Pons (tissue), 1 donor: Measurements from ENCODE around the gene COX6B1.
"Not testable (repeated sequence)": the region's sequence is repeated elsewhere in the genome, so short reads cannot be mapped to it uniquely, and the experiment has no call there.

Source experiments
- DNase-seq: peaks from one replicate; pipeline ENCODE4 v3.0.0-alpha.2; 2016; ENCODE audit warnings: low spot score

Gene COX6B1

DNA sequence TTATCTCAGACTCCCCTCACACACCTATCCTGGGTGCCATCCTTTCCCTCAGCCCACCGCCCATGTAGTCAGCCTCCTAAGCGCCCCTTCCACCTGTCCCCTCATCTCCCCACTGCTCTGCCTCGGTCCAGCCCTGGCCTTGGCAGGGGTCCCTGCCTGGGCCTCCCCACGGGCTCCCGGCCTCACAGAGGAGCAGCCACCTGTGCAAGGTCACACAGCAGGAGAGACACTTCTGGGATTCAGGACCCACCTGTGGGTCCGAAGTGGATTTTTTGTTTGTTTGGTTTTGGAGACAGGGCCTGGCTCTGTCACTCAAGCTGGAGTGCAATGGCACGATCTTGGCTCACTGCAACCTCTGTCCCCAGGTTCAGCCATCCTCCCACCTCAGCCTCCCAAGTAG, 17.5 kb downstream of the COX6B1 start:
- DNase-seq, result no peak

DNA sequence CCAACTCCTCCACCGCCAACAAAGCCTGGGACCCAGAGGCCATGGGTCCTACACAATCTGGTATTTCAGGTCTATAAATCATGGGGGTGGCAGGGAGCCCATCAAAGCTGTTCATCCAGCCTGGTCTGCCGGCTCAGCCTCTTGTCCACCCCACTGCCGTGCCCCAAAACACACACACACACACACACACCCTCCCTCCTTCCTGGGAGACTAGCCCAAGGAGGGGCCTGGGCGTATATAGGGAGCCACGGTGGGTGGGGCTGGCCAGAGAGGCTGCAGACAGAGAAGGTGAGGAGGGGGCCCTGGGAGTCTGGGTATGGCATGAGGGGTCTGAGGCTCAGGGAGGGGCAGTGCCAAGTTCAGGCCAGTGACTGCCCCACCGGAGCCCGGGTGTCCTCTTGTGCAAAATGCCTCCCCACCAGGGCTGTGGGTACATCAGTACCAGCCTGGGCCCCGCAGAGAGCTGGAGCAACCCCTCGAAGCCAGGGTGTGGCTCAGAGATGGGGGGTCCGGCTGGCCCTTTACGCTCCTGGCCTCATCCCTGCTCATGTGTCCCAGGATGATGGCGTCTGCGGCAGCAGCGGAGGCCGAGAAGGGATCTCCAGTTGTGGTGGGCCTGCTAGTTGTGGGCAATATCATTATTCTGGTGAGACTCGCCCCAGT, 18.3 kb downstream of the COX6B1 start, which contains the start of gene UPK1A:
Gene UPK1A, plus strand, starts transcription at position 267 of the 663 bp plus-strand sequence. Its CDS starts 296 bp downstream, at position 563.
- DNase-seq, result no peak

DNA sequence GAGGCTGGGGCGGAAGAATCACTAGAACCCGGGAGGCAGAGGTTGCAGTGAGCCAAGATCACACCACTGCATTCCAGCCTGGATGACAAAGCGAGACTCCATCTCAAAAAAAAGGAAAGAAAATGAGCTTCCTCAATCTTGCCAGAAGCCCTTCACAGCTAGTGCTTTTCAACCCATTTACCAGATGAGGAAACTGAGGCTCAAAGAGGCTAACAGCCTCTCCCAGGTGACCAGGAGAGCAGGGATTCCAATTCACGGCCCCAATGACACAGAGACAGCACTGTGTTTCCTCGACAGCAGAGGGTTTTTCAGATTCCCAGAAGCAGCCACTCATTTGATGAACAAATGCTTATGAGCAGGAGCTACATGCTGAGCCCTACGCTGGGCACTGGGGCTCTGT, 21.4 kb downstream of the COX6B1 start:
- DNase-seq, result no peak

DNA sequence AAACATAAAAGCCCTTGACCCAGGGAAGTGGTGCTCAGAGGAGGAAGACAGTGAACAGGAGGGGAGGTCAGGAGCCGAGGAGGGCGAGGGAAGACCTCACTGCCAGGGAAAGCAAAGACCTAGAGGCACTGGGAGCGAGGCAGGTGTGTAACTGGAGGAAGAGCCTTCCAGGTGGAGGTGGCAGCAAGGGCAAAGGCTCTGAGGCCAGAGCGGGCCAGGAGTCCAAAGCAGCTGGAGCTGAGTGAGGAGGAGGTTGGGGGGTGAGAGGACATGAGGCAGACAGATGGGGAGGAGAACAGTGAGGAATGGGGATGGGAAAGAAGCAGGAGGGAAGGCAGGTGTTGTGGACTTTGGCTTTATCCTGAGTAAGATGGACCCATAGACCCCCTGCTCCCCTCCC, 21.9 kb downstream of the COX6B1 start:
- no peak for DNase-seq

DNA sequence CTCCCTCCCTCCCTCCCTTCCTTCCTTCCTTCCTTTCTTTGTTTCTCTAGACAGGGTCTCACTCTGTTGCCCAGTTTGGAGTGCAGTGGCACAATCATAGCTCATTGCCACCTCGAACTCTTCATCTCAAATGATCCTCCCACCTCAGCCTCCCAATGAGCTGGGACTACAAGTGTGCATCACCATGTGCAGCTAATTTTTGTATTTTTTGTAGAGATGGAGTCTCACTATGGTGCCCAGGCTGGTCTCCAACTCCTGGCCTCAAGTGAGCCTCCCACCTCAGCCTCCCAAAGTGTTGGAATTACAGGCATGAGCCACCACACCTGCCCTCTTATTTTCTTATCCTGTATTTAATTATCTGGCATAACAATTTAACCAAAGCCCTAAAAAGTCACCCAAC, 22.6 kb downstream of the COX6B1 start:
- DNase-seq, result no peak

DNA sequence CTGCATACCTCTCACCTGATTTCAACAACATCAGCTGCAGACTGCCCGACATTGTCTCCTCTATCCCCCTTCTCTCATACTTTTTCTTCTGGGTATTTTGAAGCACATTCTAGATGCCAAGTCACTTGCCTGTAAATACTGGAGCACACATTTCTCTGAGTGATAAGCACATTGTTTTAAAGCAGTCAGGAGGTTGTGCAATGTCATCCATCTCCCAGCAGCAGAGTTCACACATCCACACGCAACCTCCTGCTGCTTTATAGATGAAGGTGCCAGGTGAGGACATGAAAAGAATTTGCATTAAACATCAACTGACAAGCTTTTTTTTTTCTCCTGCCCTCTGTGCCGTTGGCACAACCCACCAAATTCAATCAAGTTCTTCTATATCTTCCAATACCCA, 23.7 kb downstream of the COX6B1 start:
- no peak for DNase-seq

DNA sequence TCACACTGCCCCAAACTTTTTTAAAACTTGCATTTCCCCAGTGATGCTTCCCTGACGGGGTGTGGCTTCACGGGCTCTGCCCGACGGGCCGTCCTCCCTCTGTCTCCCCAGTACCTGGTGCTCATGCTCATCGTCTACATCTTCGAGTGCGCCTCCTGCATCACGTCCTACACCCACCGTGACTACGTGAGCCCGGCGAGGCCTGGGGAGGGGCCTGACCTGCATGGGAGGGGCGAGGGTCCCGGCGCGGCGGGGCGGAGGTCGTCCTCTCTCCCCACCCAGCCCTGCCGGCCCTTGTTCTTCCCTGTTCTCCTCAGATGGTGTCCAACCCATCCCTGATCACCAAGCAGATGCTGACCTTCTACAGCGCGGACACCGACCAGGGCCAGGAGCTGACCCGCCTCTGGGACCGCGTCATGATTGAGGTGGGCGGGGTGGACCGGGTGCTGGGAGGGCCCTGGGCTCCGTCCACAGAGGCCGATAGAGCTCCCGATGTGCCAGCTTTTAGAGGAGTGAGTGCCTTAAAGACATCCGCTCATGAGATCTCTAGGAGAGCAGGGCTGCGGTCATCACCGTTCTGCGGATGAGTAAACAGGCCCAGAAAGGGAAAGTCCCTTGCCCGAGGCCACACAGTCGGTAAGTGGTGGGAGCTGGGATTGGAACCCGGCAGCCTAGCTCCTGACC, 25.1 kb downstream of the COX6B1 start:
- no peak for DNase-seq

DNA sequence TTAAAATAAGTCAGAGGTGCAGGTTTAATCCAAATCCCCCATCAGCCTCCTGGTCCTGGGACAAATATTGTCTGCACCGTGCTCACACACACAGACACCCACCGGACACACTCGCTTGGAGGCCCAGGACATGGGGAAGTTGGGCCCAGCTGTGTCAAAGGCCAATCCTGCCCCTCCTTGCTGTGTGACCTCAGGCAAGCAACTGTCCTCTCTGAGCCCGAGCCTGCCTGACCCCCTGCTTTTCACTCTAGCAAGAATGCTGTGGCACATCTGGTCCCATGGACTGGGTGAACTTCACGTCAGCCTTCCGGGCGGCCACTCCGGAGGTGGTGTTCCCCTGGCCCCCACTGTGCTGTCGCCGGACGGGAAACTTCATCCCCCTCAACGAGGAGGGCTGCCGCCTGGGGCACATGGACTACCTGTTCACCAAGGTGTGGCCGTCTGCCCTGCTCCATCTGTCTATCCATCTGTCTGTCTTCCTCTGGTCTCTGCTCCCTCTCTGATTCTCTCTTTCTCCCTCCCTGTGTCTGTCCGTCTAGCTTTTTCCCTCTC, 27.5 kb downstream of the COX6B1 start:
- DNase-seq, result no peak

DNA sequence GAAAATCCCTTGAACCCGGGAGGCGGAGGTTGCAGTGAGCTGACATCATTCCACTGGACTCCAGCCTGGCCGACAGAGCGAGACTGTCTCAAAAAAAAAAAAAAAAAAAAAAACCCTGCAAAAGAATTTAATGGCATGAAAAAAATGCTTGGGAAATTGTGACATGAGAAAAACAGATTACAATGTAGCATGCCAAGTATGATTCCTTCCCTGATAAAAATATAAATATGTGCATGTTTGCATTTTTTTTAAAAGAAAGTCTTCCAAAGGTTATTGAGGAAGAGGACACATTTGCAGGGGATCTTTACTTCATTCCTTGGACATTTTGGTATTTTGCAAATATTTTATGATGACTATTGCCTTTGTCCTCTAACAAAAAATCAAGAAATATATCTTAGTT, 41.7 kb downstream of the COX6B1 start:
- no peak for DNase-seq

DNA sequence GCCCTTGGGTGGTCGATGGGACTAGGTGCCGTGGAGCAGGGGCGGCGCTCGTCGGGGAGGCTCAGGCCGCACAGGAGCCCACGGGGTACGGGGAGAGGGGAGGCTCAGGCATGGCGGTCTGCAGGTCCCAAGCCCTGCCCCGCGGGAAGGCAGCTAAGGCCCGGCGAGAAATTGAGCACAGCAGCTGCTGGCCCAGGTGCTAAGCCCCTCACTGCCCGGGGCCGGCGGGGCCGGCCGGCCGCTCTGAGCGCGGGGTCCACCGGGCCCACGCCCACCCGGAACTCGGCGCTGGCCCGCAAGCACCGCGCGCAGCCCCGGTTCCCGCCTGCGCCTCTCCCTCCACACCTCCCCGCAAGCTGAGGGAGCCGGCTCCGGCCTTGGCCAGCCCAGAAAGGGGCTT, 43.0 kb downstream of the COX6B1 start:
- not testable (repeated sequence) for DNase-seq

DNA sequence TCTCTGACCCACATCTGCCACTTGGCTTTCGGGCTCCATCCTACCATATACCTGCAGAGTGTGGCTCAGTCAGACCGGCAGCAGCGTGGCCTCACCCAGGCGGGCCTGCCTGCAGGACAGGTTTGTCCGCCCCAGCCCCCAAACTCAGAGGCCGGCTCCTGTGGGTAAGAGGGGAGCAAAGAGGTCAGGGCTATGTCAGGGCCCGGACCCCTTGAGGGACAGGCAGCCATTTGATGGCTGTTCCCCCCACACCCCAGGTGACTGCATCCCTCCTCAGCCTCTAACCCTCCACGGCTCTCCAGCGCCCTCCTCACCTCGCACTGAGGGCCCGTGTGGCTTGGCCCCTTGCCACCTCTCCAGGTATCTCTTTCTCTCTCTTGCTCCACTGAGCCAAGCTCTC, 43.9 kb downstream of the COX6B1 start:
- DNase-seq, result no peak

DNA sequence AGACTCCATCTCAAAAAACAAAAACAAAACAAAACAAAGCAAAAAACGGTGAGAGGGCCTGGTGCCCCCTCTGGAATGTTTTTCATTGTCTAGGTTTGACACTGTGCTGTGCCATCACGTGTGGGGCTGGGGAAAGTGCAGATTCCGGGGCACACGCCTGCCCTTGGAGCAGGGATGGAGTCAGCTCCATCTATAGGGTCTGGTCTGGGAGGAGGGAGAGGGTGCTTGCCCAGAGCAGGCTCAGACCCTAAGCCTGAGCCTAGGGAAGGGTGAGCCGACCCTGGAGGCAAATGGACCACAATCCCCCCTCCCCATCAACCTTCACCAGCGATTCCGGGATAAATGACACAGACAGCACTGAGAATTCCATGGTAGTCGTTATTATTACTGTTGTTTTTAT, 45.3 kb downstream of the COX6B1 start:
- no peak for DNase-seq

DNA sequence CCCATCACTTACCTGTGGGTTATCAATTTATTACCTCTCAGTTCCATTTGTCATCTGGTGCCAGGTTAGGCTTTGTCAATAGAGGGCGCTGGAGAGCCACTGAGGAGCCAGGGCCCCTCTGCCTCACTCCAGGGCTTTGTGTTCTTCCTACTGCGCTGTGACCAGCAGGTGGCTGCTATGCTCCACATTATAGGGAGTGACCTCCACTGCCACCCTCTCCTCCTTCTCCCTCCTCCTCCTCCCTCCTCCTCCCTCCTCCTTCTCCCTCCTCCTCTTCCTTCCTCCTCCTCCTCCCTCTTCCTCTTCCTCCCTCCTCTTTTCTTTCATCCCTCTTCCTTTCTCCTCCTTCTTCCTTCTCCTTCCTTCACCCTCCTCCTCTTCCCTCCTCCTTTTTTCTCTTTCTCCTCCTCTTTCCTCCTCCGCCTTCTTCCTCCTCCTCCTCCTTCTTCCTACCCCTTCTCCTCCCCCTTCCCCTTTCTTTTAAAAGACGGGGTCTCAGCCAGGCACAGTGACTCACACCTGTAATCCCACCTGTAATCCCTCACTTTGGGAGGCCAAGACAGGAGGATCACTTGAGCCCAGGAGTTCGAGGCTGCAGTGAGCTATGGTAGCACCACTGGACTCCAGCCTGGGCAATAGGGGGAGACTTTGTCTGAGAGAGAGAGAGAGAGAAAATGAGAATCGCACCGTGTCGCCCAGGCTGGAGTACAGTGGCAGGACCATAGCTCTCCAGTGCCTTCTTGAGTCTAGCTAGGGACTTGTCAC, 45.9 kb downstream of the COX6B1 start:
- peak; percentile 94 for DNase-seq

DNA sequence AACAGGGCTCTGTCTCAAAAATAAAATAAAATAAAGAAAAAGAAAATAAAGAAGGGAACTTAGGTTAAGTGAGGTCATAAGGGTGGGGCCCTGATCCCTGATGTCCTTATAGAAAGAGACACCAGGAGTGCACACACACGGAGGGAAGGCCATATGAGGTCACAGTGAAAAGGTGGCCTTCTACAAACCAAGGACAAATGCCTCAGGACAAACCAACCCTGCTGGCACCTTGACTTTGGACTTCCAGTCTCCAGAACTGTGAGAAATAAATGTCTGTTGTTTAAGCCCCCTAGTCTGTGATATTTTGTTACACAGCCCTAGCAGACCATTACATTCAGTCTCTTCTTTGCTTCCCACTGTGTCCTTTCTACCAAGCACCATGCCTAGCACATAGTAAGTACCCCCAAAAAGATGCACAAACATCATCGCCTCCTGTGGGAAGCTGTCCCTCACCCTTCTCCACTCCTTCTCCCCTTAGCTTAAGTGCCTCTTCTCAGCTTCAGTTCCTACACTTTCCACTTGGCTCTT, 47.8 kb downstream of the COX6B1 start:
- DNase-seq, result no peak

DNA sequence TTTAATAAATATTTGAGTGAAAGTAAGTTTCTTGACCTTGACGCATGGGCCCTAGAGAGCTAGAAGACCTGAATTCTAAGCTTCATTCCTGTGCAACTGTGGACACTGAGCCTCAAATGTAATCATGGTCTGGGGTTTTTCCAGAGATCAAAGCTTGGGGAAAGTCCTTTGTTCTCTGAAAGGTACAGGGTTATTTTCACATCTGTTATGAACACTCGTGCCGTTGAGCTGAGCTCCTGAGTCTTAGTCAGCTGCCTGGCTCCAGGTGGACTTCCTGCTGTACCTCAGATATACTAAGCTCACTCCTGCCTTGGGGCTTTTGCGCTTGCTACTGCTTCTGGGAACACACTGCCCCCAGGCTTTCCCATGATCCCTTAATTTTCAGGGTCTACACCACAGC, 48.7 kb downstream of the COX6B1 start:
- no peak for DNase-seq

DNA sequence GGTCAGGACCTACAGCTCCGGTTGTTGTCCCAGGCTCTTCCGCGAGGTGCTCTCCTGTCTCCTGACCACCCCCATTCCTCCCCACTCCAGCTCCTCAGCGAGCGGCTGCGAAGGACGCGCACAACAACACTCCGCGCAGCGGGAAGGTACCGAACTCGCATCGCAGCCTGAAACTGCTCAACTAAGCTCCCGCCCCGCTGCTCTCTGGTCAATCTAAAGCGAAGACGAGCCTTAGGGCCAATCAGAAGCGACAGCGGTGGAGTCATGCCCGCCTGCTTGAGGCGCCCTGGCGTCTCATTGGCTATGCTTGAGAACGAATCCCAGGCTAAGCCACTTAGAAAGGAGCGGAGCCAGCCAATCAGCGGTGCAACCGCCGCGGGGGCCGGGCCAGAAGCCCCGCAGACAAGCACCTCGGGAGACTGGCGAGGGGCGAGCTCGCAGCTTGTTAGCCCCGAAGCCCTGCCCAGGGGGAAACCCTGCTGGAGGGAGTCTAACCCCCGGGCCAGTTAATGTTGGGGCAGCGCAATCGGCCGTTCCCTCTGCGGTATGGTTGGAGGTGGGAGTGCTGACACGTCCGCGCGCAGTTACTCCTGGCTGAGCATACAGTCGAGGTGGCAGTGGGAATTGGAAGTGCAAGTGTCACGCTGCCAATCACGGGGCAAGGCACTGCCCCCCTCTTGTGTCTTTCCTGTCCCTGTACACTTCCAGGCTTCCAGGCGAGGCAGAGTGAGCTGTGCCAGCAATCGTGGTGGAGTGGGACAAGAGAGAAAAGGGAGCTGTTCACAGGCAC, 54.3 kb downstream of the COX6B1 start:
- DNase-seq, result peak; percentile 99

DNA sequence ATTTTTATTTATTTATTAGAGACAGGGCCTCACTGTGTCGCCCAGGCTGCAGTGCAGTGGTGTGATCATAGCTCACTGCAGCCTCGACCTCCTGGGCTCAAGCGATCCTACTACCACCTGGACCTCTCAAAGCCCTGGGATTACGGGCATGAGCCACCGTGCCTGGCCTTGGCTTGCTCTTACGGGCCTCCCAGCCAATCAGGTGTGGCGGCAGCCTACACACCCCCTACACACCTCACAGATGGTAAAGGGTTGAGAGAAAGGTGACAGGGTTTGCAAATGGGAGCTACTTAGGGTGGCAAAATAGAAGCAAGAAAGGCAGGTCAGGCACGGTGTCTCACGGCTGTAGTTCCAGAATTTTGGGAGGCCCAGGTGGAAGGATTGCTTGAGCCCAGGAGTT, 55.2 kb downstream of the COX6B1 start:
- DNase-seq, result no peak

DNA sequence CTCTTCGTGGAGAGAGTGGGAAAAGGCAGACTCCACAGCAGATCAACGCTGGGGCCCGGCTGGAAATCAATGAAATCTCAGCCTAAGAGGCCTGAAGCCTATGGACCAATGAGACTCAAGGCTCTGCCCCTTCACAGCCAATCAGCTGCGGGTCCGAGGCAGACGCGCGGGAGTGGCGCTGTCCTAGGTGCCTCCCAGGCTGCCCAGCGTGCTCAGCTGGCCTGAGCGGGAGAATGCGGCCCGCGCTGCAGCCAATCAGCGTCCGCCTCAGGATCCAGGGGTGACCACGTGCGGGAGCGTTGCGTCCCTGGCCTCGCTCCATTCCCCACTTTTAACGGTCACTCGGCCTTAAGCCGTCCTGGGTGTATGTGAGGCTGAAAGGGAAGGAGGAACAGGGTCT, 56.1 kb downstream of the COX6B1 start, which contains the start of gene ZBTB32:
Gene ZBTB32, plus strand, starts transcription at position 341 of the 400 bp plus-strand sequence. CDS start 10,069 bp downstream, outside the sequence.
- no peak for DNase-seq
